ENCODE measurements around the gene ZBTB7C.

The ZBTB7C gene

GRCh38 chr18:48308755-48309575, 100.2 kb downstream of the ZBTB7C start:
- Histone ChIP-seq H3K4me1 (ENCODE audit: insufficient read depth, low read length) (peaks cover 4% of the 10 kb centered on the region; the same call in 1 of the 2 replicates), H3K9me3 (ENCODE audit: control insufficient read depth, insufficient read depth, low read length) (no peaks in the 10 kb centered on the region), H3K36me3 (ENCODE audit: insufficient read depth, low read length) (no peaks in the 10 kb centered on the region), H3K9ac (ENCODE audit: low read depth, low read length) (no peak overlapping the region)

GRCh38 chr18:48308027-48308635, 101.1 kb downstream of the ZBTB7C start:
- H3K9ac ChIP-seq (ENCODE audit: low read depth, low read length): no peak overlapping the region
- H3K9me3 ChIP-seq (ENCODE audit: control insufficient read depth, insufficient read depth, low read length): no peaks in the 10 kb centered on the region
- H3K4me1 ChIP-seq (ENCODE audit: insufficient read depth, low read length): peaks cover 4% of the 10 kb centered on the region; the same call in 1 of the 2 replicates
- H3K36me3 ChIP-seq (ENCODE audit: insufficient read depth, low read length): no peaks in the 10 kb centered on the region

GRCh38 chr18:48306838-48307237, 102.3 kb downstream of the ZBTB7C start:
- no peaks in the 10 kb centered on the region for H3K9me3 ChIP-seq (ENCODE audit: control insufficient read depth, insufficient read depth, low read length)
- H3K36me3 ChIP-seq (ENCODE audit: insufficient read depth, low read length): no peaks in the 10 kb centered on the region
- peaks cover 4% of the 10 kb centered on the region; the same call in 1 of the 2 replicates for H3K4me1 ChIP-seq (ENCODE audit: insufficient read depth, low read length)
- H3K9ac ChIP-seq (ENCODE audit: low read depth, low read length): no peak overlapping the region

GRCh38 chr18:48304906-48305693, 104.1 kb downstream of the ZBTB7C start:
- no peaks in the 10 kb centered on the region for H3K36me3 ChIP-seq (ENCODE audit: insufficient read depth, low read length)
- no peak overlapping the region for H3K9ac ChIP-seq (ENCODE audit: low read depth, low read length)
- no peaks in the 10 kb centered on the region for H3K9me3 ChIP-seq (ENCODE audit: control insufficient read depth, insufficient read depth, low read length)
- H3K4me1 ChIP-seq (ENCODE audit: insufficient read depth, low read length): peaks cover 12% of the 10 kb centered on the region

GRCh38 chr18:48303883-48304282, 105.3 kb downstream of the ZBTB7C start:
- Histone ChIP-seq H3K4me1 (ENCODE audit: insufficient read depth, low read length) (peaks cover 12% of the 10 kb centered on the region), H3K9ac (ENCODE audit: low read depth, low read length) (no peak overlapping the region), H3K9me3 (ENCODE audit: control insufficient read depth, insufficient read depth, low read length) (no peaks in the 10 kb centered on the region), H3K36me3 (ENCODE audit: insufficient read depth, low read length) (no peaks in the 10 kb centered on the region)

- Histone ChIP-seq H3K9me3 (ENCODE audit: control insufficient read depth, insufficient read depth, low read length) (no peaks in the 10 kb centered on the region), H3K4me1 (ENCODE audit: insufficient read depth, low read length) (peaks cover 12% of the 10 kb centered on the region), H3K36me3 (ENCODE audit: insufficient read depth, low read length) (no peaks in the 10 kb centered on the region), H3K9ac (ENCODE audit: low read depth, low read length) (no peak overlapping the region)
These were observed 106.4 kb downstream of the ZBTB7C start for GRCh38 chr18:48302736-48303135.

GRCh38 chr18:48300463-48300961, 108.7 kb downstream of the ZBTB7C start:
- H3K36me3 ChIP-seq (ENCODE audit: insufficient read depth, low read length): no peaks in the 10 kb centered on the region
- H3K9me3 ChIP-seq (ENCODE audit: control insufficient read depth, insufficient read depth, low read length): no peaks in the 10 kb centered on the region
- H3K9ac ChIP-seq (ENCODE audit: low read depth, low read length): no peak overlapping the region
- peaks cover 16% of the 10 kb centered on the region for H3K4me1 ChIP-seq (ENCODE audit: insufficient read depth, low read length)

GRCh38 chr18:48297139-48297538, 112.0 kb downstream of the ZBTB7C start:
- no peak overlapping the region for H3K9ac ChIP-seq (ENCODE audit: low read depth, low read length)
- no peaks in the 10 kb centered on the region for H3K9me3 ChIP-seq (ENCODE audit: control insufficient read depth, insufficient read depth, low read length)

GRCh38 chr18:48296581-48296980, 112.6 kb downstream of the ZBTB7C start:
- Histone ChIP-seq H3K4me1 (ENCODE audit: insufficient read depth, low read length) (peaks cover 29% of the 10 kb centered on the region), H3K9me3 (ENCODE audit: control insufficient read depth, insufficient read depth, low read length) (no peaks in the 10 kb centered on the region), H3K36me3 (ENCODE audit: insufficient read depth, low read length) (no peaks in the 10 kb centered on the region), H3K9ac (ENCODE audit: low read depth, low read length) (no peak overlapping the region)

More at GRCh38 chr18:48297139-48297538, 112.0 kb downstream of the ZBTB7C start:
- H3K4me1 ChIP-seq (ENCODE audit: insufficient read depth, low read length): peaks cover 29% of the 10 kb centered on the region
- no peaks in the 10 kb centered on the region for H3K36me3 ChIP-seq (ENCODE audit: insufficient read depth, low read length)

GRCh38 chr18:48295586-48296311, 113.4 kb downstream of the ZBTB7C start:
- H3K36me3 ChIP-seq (ENCODE audit: insufficient read depth, low read length): no peaks in the 10 kb centered on the region
- peaks cover 26% of the 10 kb centered on the region for H3K4me1 ChIP-seq (ENCODE audit: insufficient read depth, low read length)
- no peak overlapping the region for H3K9ac ChIP-seq (ENCODE audit: low read depth, low read length)
- no peaks in the 10 kb centered on the region for H3K9me3 ChIP-seq (ENCODE audit: control insufficient read depth, insufficient read depth, low read length)

- Histone ChIP-seq H3K36me3 (ENCODE audit: insufficient read depth, low read length) (no peaks in the 10 kb centered on the region), H3K9me3 (ENCODE audit: control insufficient read depth, insufficient read depth, low read length) (no peaks in the 10 kb centered on the region), H3K4me1 (ENCODE audit: insufficient read depth, low read length) (peaks cover 21% of the 10 kb centered on the region), H3K9ac (ENCODE audit: low read depth, low read length) (no peak overlapping the region)
These were observed 114.1 kb downstream of the ZBTB7C start for GRCh38 chr18:48294899-48295585.

GRCh38 chr18:48293954-48294898, 115.0 kb downstream of the ZBTB7C start:
- Histone ChIP-seq H3K9ac (ENCODE audit: low read depth, low read length) (no peak overlapping the region), H3K4me1 (ENCODE audit: insufficient read depth, low read length) (peaks cover 17% of the 10 kb centered on the region), H3K36me3 (ENCODE audit: insufficient read depth, low read length) (no peaks in the 10 kb centered on the region), H3K9me3 (ENCODE audit: control insufficient read depth, insufficient read depth, low read length) (no peaks in the 10 kb centered on the region)

All from ES-I3 (cell line).